ENCODE data around the gene PODXL2.
"Not testable (repeated sequence)": the region's sequence is repeated elsewhere in the genome, so short reads cannot be mapped to it uniquely, and the experiment has no call there.

PODXL2 gene

DNA sequence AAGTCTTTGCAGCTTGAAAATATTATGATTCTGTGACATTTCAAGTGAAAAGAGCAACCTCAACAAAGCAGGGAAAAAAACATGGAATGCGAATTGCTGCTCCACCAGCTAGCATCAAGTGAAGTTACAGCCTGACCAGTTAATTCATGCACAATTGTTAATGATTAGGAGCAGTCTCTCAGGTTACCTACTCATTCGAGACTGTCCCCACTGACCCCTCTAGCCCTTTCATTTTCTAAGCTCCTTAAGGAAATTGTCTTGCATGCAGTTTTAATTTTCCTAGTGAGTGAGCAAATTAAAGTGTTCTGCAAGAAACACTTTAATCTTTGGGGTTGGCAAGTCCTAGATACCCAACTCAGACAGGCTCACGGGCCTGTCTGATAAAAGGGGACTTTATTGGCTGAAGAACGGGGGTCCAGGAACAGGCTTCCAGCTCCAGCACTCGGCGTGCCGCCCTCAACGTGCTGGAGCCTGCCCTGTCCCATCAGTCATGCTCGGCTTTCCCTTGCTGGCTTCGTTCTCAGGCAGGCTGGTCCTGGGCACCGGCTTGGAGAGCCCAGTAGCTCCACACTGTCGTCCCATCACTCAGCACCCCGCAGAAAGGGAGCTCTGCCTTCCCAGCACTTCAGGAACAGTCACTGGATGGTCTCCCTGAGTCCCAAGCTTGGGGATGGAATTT, 18.3 kb downstream of the PODXL2 start:
- DNase-seq (ENCODE audit: insufficient read length, low spot score) (no peak), FAIRE-seq (no peak)
- no peak for TF ChIP-seq POLR2A (IDR thresholded peaks at IDR 0.05; ENCODE audit: low read depth, low read length)

DNA sequence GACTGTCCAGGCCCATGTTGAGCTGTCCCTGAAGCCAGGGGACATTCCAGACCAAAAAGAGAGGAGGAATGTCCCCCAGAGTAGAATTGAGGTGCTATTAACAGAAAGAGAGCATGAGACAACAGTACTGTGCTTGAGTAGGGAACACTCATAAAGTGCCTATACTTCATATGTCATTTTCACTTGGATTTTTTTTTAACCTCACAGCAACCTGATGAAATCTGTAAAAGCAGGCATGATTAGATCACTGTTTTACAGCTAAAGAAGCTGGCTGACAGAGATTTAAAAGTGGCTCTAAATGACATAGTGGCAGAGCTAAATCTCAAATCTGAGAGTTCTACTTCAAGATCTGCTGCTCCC, 18.8 kb downstream of the PODXL2 start:
- FAIRE-seq (no peak), DNase-seq (ENCODE audit: insufficient read length, low spot score) (no peak)
- no peak for TF ChIP-seq POLR2A (IDR thresholded peaks at IDR 0.05; ENCODE audit: low read depth, low read length)

DNA sequence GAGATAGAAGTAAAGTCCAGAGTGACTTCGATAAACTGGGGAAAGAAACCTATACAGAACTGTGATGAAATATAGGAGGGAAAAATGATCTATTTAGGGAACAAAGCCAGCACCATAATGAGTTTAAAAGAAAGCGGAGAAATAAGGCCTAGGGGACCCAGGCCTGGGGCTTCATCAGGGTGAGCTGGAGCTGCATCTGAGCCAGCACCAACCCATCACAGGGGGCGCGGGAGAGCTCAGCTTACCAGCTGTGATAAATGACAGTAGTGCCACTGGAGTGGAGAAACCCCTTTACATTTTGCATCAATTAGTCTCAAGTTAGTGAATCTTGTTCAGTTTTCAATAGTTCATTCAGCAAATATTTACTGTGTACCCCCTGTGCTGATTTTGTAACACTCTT, 21.3 kb downstream of the PODXL2 start:
- TF ChIP-seq POLR2A (IDR thresholded peaks at IDR 0.05; ENCODE audit: low read depth, low read length), result no peak
- DNase-seq (ENCODE audit: insufficient read length, low spot score) (no peak), FAIRE-seq (no peak)

DNA sequence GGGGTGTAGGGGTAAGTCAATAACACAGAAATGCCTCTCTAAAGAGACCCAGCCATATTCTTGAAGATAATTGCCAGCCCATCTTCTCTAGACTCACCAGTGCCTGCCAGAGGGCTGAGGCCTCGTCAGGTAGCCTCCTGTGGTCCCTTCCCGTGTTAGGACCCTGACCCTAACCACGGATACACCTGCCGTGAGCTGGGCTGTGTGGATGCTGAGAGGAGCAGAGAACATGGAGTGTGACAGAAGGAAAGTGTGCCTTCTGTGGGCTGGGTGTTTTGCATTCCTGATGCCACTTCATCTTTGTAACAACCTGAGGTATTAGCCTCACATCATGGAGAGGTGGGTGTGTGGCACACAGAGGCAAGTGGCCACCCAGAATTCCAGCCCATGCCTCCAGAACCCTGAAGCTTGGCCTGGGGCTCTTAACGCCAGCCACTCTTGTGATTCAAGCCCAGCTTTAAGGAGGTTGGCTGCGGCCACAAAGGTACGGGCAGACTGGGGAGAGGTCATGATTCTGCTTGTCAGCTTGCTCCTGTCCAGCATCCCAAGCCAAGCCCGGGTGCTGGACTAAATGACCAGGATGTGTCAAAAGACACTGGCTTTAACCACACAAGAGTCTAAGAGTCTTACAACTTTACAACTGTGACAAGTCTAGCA, 22.7 kb downstream of the PODXL2 start:
- DNase-seq (ENCODE audit: insufficient read length, low spot score) (no peak), FAIRE-seq (no peak)
- no peak for TF ChIP-seq POLR2A (IDR thresholded peaks at IDR 0.05; ENCODE audit: low read depth, low read length)

DNA sequence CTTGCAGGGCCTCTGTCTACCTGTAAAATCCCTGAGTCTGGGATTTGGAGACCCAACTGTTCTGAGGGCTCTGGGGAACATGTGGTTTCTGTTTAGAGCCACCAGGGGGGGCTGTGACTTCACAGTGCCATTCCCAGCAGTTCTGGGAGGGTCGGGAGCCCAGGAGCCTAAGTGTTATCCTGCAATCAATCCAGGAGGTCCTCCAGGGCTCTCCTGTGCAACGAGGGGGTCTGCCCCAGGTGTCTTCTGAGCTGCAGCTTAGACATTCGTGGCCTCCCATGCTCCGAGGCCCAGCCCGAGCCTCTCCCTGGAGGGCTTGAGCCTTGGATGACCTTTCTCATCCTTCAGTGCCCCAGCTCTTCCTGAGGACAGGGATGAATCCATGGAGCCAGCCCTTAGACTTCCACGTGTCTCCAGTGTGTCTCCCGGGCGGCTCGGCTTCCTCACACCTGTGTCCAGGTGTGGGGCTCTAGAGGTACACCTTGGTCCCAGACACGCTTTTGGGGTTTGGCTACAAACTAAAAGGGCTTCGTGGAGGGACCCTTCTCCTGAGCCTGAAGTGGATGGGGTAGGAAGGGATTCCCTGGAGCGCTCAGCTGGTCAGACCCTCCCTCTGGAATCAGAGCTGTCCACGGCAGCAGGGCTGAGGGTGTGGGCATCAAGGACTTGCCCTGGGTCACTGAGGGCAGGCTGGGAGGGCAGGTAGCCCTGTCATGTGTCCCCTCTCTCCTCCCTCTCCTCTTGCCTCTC, 23.4 kb downstream of the PODXL2 start:
- DNase-seq (ENCODE audit: insufficient read length, low spot score), result peak; percentile 75
- no peak for TF ChIP-seq POLR2A (IDR thresholded peaks at IDR 0.05; ENCODE audit: low read depth, low read length)
- FAIRE-seq, result peak; percentile 27

DNA sequence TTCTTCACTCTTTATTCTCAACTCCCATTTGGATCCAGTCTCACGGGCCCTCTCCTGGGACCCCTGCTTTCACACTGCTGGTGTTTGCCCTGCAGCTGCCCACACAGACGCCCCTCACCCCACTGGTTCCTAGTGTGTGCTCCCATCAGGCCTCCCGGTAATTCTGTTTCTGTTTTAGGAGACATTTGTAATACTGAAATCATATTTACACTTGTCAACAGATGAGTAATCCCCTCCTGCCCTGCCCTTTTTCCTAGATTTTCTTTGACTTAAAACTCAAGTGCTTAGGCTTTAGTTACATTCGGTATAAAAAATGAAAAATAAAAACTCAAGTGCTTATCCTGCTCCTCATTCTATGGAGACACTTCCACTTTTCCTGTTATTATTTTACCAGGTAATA, 25.4 kb downstream of the PODXL2 start:
- no peak for FAIRE-seq
- no peak for TF ChIP-seq POLR2A (IDR thresholded peaks at IDR 0.05; ENCODE audit: low read depth, low read length)
- DNase-seq (ENCODE audit: insufficient read length, low spot score), result no peak

DNA sequence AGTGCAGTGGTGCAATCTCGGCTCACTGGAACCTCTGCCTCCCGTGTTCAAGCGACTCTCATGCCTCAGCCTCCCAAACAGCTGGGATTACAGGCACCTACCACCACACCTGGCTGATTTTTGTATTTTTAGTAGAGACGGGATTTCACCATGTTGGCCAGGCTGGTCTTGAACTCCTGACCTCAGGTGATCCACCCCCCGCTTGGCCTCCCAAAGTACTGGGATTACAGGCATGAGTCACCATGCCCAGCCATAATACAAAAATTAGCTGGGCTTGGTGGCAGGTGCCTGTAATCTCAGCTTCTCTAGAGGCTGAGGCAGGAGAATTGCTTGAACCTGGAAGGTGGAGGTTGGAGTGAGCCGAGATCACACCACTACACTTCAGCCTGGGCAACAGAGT, 26.0 kb downstream of the PODXL2 start:
- not testable (repeated sequence) for FAIRE-seq; DNase-seq (ENCODE audit: insufficient read length, low spot score)

DNA sequence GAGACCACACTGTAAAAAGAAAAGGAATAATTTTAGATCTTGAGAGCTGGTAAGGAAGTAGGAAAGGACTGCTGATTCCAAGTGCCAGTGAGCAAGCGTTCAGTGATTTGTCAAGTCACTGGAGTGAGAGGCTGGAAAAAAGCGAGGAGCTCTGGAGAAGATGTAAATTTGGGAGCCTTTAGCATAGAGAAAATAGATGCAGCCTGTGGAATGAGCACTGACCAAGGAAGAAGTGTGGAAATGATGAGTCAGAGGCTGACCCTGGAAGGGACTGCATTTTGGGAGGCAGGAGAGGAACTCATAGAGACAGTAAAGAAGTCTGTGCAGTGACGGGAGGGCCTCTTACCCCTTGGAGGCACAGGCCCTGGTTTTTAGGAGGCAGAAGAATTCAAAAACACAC, 26.7 kb downstream of the PODXL2 start:
- DNase-seq (ENCODE audit: insufficient read length, low spot score) (peak; percentile 44), FAIRE-seq (no peak)
- no peak for TF ChIP-seq POLR2A (IDR thresholded peaks at IDR 0.05; ENCODE audit: low read depth, low read length)

DNA sequence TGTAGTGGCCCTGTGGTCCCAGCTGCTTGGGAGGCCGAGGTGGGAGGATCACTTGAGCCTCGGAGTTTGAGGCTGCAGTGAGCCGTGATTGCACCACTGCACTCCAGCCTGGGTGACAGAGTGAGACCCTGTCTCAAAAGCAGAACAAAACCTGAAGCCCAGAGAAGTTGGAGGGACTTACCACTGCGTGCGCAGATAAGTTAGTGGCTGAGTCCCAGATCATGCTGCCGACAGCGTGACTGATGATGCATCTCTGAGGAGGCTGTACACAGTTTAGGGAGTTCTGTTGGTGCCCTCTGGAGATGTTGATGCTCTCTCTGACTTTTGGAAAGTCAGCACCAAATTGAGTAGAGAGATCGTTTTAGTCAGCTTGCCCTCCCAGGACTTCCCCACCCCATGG, 27.9 kb downstream of the PODXL2 start:
- TF ChIP-seq POLR2A (IDR thresholded peaks at IDR 0.05; ENCODE audit: low read depth, low read length), result no peak
- FAIRE-seq, result no peak
- DNase-seq (ENCODE audit: insufficient read length, low spot score), result no peak

DNA sequence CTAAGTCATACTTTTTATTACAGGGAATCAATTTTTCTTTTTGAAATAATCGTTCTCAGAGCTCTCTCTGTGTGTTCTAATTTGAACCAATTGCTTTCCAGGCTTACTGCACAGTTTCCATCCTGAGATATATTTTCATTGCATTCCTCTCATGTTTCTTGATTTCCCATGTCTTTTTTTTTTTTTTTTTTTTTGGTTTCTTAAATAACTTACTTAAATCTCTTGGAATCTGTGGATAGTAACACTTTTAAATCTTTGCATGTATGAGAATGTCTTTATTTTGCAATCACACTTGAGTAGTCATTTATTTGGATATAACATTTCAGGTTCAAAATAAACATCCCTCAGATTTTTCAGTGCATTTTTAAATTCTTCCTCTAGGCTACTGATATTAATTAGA, 29.2 kb downstream of the PODXL2 start:
- no peak for TF ChIP-seq POLR2A (IDR thresholded peaks at IDR 0.05; ENCODE audit: low read depth, low read length)
- DNase-seq (ENCODE audit: insufficient read length, low spot score) (no peak), FAIRE-seq (no peak)

DNA sequence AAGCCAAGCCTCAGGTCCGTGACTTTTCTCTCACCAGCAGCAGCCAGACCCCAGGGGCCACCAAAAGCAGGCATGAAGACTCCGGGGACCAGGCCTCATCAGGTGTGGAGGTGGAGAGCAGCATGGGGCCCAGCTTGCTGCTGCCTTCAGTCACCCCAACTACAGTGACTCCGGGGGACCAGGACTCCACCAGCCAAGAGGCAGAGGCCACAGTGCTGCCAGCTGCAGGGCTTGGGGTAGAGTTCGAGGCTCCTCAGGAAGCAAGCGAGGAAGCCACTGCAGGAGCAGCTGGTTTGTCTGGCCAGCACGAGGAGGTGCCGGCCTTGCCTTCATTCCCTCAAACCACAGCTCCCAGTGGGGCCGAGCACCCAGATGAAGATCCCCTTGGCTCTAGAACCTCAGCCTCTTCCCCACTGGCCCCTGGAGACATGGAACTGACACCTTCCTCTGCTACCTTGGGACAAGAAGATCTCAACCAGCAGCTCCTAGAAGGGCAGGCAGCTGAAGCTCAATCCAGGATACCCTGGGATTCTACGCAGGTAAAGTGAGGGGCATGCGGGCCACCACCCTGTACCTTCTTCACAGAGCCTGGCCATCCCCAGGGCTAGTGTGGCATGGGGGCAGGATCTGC, 31.8 kb downstream of the PODXL2 start:
- DNase-seq (ENCODE audit: insufficient read length, low spot score), result no peak
- TF ChIP-seq POLR2A (IDR thresholded peaks at IDR 0.05; ENCODE audit: low read depth, low read length), result no peak
- no peak for FAIRE-seq

DNA sequence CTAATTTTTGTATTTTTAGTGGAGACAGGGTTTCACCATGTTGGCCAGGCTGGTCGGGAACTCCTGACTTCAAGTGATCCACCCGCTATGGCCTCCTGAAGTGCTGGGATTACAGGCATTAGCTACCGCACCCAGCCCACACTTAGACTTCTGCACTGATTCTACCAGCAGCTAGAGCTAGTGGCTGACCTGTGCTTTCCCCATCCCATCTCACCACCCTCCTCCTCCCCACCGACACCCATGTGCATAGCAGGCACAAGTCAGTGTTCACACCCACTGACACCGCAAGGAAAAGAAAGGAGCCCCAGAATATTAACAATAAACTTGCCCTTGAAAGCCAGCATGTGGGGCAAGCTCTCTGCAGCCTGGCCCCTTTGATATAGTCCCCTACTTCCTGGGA, 32.6 kb downstream of the PODXL2 start:
- FAIRE-seq (no peak), DNase-seq (ENCODE audit: insufficient read length, low spot score) (no peak)
- TF ChIP-seq POLR2A (IDR thresholded peaks at IDR 0.05; ENCODE audit: low read depth, low read length), result no peak

DNA sequence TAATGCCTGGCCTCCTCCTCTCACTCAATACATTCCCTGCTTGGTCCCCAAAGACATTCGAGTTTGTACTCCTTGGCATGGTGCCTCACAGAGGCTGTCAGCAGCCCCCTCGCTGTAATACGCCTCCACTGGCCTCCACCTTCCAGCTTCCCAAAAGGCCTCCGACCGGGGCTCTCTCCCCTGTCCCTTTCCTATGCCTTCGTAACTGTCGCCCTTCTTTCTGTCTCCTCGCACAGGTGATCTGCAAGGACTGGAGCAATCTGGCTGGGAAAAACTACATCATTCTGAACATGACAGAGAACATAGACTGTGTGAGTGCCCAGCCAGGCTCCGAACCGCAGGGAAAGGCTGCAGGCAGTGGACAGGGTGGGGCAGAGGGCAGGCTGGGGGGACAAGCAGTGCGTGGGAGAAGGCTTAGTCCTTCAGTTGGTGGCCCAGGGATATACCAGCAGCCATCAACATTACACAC, 33.0 kb downstream of the PODXL2 start:
- no peak for TF ChIP-seq POLR2A (IDR thresholded peaks at IDR 0.05; ENCODE audit: low read depth, low read length)
- no peak for DNase-seq (ENCODE audit: insufficient read length, low spot score)
- FAIRE-seq, result no peak

DNA sequence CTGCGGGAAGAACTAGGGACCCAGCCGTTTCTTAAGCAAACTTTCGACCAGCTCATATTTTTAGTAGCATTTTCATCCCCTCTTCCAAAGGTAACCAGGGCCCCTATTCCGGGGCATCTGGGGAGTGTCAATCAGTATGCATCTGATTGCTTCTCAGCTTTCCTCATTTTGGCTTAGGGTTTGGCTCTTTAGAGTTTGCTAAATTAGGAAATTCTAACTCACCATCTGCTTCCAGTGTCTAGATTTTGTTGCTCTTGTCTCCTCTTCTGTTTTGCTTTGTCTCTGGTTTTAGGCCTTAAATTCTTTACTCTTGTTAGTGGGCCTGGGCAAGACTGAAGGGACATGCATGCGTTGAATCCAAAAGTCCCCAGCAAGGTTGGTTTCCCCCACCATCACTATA, 34.2 kb downstream of the PODXL2 start:
- DNase-seq (ENCODE audit: insufficient read length, low spot score), result no peak
- no peak for FAIRE-seq
- TF ChIP-seq POLR2A (IDR thresholded peaks at IDR 0.05; ENCODE audit: low read depth, low read length), result no peak
